CD4-positive, alpha-beta T cell (primary cell): Measurements from ENCODE around the gene RIOK3. TPM values are rescaled to one million over a fixed set of nuclear protein-coding genes. Genes with fewer than 3 reads are reported as not detected.

Experiments
- ATAC-seq: fragments of 200-7000 bp; cut with Tn5 transposase; one replicate; pipeline ENCODE4 v1.10.0; 2022; ENCODE audit warnings: mild to moderate bottlenecking; ENCODE audit not compliant: poor library complexity
- CTCF ChIA-PET: fragments of 350-600 bp; sonication (Branson Sonifier 250); formaldehyde crosslinking; loops from one replicate; lab custom pipeline; 2021; ENCODE audit warnings: antibody characterized with exemption, inconsistent platforms; lab: Charles Lee
- POLR2A ChIA-PET: fragments of 350-600 bp; sonication (Branson Sonifier 250); formaldehyde crosslinking; loops from one replicate; lab custom pipeline; 2021; ENCODE audit warnings: antibody characterized with exemption, inconsistent platforms; lab: Charles Lee
- DNase-seq, 14 experiments: peaks; one replicate each; pipeline ENCODE4 v3.0.0-alpha.2; 2013 to 2020; ENCODE audit warnings: mixed read lengths in 2 of 14
- H3K27ac ChIP-seq, 2 donors: one replicate each; pipeline versions ENCODE4 v1.5.1 to v1.7.0; 2013; ENCODE audit warnings: low read length in 2 of 2, low read depth in 1 of 2, mild to moderate bottlenecking in 1 of 2
- H3K27me3 ChIP-seq, 2 experiments: 1 replicate in 1 of 2; 2 replicates in 1 of 2; pipeline versions ENCODE4 v1.6.1 to v1.7.0; 2013; ENCODE audit warnings: low read length in 2 of 2, control low read depth in 1 of 2, mild to moderate bottlenecking in 1 of 2, moderate library complexity in 1 of 2; ENCODE audit not compliant: insufficient read depth in 2 of 2, control insufficient read depth in 1 of 2
- H3K36me3 ChIP-seq: one replicate; pipeline ENCODE4 v1.6.1; 2013; ENCODE audit warnings: low read length, control low read depth; ENCODE audit not compliant: insufficient read depth
- H3K4me1 ChIP-seq: one replicate; pipeline ENCODE4 v1.6.1; 2013; ENCODE audit warnings: low read length, control low read depth; ENCODE audit not compliant: insufficient read depth
- H3K4me3 ChIP-seq: one replicate; pipeline ENCODE4 v1.5.1; 2013; ENCODE audit warnings: mild to moderate bottlenecking, low read length, moderate library complexity
- H3K9me3 ChIP-seq, 2 experiments: 1 replicate in 1 of 2; 2 replicates in 1 of 2; pipeline versions ENCODE4 v1.6.1 to v1.7.0; 2013; ENCODE audit warnings: low read length in 2 of 2, mild to moderate bottlenecking in 2 of 2, control low read depth in 1 of 2, moderate library complexity in 1 of 2; ENCODE audit not compliant: control insufficient read depth in 1 of 2, insufficient read depth in 1 of 2
- H3K27ac Mint-ChIP-seq: one replicate; pipeline ENCODE4 v1.8.0; 2020; ENCODE audit warnings: mixed read lengths
- H3K27me3 Mint-ChIP-seq: one replicate; pipeline ENCODE4 v1.8.0; 2021; ENCODE audit warnings: mixed read lengths
- H3K36me3 Mint-ChIP-seq: one replicate; pipeline ENCODE4 v1.8.0; 2021; ENCODE audit warnings: low read depth, mixed read lengths
- H3K4me1 Mint-ChIP-seq: one replicate; pipeline ENCODE4 v1.8.0; 2021; ENCODE audit warnings: low read depth, mixed read lengths
- H3K4me3 Mint-ChIP-seq: one replicate; pipeline ENCODE4 v1.8.0; 2020; ENCODE audit warnings: mild to moderate bottlenecking, mixed read lengths
- H3K9me3 Mint-ChIP-seq: one replicate; pipeline ENCODE4 v1.8.0; 2020; ENCODE audit warnings: mixed read lengths
- CTCF ChIP-seq: fragments of 200-600 bp; IDR thresholded peaks from one replicate; pipeline ENCODE4 v1.8.0; 2022; ENCODE audit warnings: antibody characterized with exemption, mild to moderate bottlenecking
- intact Hi-C, 2 experiments: fragments of 100-400 bp; cut with DNase I in 1 of 2; cut with micrococcal nuclease in 1 of 2; formaldehyde crosslinking; loops; one replicate each; pipeline versions ENCODE4 v1.15.1 to v1.9.0; 2023 to 2025; cut with DNase I, micrococcal nuclease
- total RNA-seq, 174 experiments: library from RNA in 2 of 174; stranded (reverse) in 2 of 174; gene quantifications; one replicate each; pipeline ENCODE4 v1.2.3 and lab custom pipeline; 2021 to 2026

The RIOK3 gene
- total RNA-seq, 2 experiments from 2014 or later = 151 to 153 TPM

DNA sequence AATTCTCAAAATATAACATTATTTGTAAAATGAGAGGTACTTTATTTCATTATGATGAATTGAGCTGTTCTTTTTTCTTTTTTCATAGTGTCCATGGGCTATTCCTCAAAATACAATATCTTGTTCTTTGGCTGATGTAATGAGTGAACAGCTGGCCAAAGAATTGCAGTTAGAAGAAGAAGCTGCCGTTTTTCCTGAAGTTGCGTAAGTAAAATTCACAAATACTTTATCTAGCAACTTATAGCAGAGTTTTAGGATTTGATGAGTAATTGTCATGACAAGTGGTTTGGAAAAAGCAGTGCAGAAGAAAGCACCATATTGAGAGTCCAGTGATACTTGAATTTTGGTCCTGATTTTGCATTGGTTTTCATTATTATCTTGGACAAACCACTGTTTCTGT lies 9.8 kb downstream of the RIOK3 start:
- peaks cover 24% of the 10 kb centered on the region for H3K4me1 ChIP-seq
- H3K4me3 ChIP-seq = no peak overlapping the region
- ATAC-seq = no peak
- no peak for TF ChIP-seq CTCF
- ChIA-PET CTCF (no interaction called here), POLR2A (interaction anchor here (1.0 kb wide), 1 partner anchor 10 kb away, joined by 3 read pairs; no protein-coding TSS in a partner anchor)
- Mint-ChIP-seq H3K27me3 (no peaks in the 10 kb centered on the region), H3K4me1 (peaks cover 44% of the 10 kb centered on the region), H3K4me3 (no peak overlapping the region), H3K9me3 (no peaks in the 10 kb centered on the region), H3K27ac (no peak overlapping the region), H3K36me3 (peaks cover 87% of the 10 kb centered on the region)
- H3K9me3 ChIP-seq = no peaks in the 10 kb centered on the region
- intact Hi-C loops = no loop called here
- H3K36me3 ChIP-seq = peaks cover 72% of the 10 kb centered on the region
- no peak overlapping the region for H3K27ac ChIP-seq
- DNase-seq = no peak
- H3K27me3 ChIP-seq = no peaks in the 10 kb centered on the region

DNA sequence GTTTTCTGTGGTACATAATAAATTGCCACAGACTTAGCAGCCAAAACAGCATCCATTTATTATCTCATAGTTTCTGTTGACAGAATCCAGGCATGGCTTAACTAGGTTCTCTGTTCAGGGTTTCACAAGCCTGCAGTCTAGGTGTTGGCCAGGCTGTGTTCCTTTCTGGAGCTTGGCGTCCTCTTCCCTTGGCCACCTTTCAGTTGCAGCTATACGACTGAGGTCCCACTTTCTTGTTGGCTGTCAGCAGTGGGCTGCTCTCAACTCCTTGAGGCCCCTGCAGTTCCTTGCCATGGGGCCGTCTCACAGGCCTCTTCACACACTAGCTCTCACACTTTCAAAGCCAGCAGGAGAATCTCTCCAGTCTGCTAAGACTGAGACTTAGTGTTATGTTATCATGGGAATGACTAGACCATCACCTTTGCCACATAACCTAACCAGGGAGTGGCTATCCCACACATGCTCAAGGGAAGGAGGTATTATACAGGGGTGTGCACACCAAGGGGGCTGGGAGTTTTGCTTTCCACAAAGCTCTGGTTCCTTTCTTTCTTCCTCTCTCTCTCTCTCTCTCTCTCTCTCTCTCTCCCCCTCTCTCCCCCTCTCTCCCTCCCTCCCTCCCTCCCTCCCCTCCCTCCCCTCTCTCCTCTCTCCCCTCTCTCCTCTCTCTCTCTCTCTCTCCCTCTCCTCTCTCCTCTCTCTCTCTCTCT lies 15.8 kb downstream of the RIOK3 start:
- intact Hi-C loops = no loop called here
- ATAC-seq (no peak), DNase-seq (no peak)
- Histone ChIP-seq H3K27ac (no peak overlapping the region), H3K4me1 (no peaks in the 10 kb centered on the region), H3K4me3 (no peak overlapping the region), H3K36me3 (peaks cover 88% of the 10 kb centered on the region), H3K9me3 (no peaks in the 10 kb centered on the region), H3K27me3 (no peaks in the 10 kb centered on the region)
- Mint-ChIP-seq H3K27me3 (no peaks in the 10 kb centered on the region), H3K36me3 (peaks cover 46% of the 10 kb centered on the region), H3K4me3 (no peak overlapping the region), H3K9me3 (no peaks in the 10 kb centered on the region), H3K27ac (no peak overlapping the region), H3K4me1 (no peaks in the 10 kb centered on the region)
- no peak for TF ChIP-seq CTCF
- ChIA-PET POLR2A (no interaction called here), CTCF (no interaction called here)

DNA sequence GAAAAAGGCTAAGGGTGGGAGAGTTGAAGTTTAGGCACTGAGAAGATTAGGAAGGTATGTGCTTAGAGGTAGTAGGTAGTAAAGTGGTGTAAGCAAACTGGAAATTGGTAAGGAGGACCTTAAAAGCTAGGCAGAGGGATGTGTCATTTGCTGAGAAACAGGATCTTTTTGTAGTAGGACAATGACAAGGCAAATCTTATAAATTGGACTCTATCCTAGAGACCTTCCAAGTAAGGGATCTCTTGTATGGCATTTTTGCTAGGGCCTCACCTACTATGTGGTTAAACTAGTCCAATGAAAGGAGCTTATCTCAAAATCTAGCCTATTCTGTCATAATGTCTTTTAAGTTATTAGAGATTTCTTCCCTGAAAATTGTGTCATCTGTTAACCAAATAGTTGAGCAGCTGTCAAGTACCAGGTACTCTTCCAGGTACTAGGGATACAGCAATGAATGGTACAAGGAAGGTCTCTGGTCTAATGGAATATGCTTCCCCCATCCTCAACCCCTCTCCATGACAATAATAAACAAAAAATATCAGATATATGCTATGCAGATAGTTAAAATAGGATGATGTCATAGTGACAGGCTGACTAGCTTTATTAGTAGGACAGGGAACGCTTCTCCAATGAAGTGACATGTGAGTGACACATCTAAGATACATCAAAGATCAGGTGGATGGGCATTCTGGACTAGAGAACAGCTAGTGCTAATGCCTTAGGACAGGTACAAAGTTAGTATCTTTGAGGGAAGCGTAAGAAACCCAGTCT lies 17.7 kb downstream of the RIOK3 start:
- intact Hi-C loops = no loop called here
- Mint-ChIP-seq H3K4me1 (no peaks in the 10 kb centered on the region), H3K27ac (no peak overlapping the region), H3K9me3 (no peaks in the 10 kb centered on the region), H3K36me3 (peaks cover 46% of the 10 kb centered on the region), H3K4me3 (no peak overlapping the region), H3K27me3 (no peaks in the 10 kb centered on the region)
- POLR2A ChIA-PET = interaction anchor here (0.8 kb wide), 1 partner anchor 364 kb away, joined by 3 read pairs; no protein-coding TSS in a partner anchor
- CTCF ChIA-PET = no interaction called here
- no peaks in the 10 kb centered on the region for H3K4me1 ChIP-seq
- ATAC-seq (no peak), DNase-seq (no peak)
- peaks cover 90% of the 10 kb centered on the region for H3K36me3 ChIP-seq
- no peak overlapping the region for H3K27ac ChIP-seq
- no peaks in the 10 kb centered on the region for H3K9me3 ChIP-seq
- no peaks in the 10 kb centered on the region for H3K27me3 ChIP-seq
- TF ChIP-seq CTCF = no peak
- no peak overlapping the region for H3K4me3 ChIP-seq
